HEK293 (cell line): ENCODE measurements around the gene SH2D2A.
A peak's percentile ranks its signal among the peaks of the same experiment; 100 is the strongest.

Source experiments
- CTCF ChIA-PET: fragments of 350-600 bp; formaldehyde crosslinking; extraction: SDS; loops from one replicate; lab custom pipeline; 2021; ENCODE audit warnings: antibody characterized with exemption; lab: Yijun Ruan, JAX
- POLR2A ChIA-PET: fragments of 300-600 bp; formaldehyde crosslinking; extraction: SDS; loops from one replicate; lab custom pipeline; 2020; ENCODE audit warnings: antibody characterized with exemption, inconsistent platforms; lab: Yijun Ruan, JAX
- H3K27ac ChIP-seq: fragments of 200-500 bp; sonication (Bioruptor generic); 2 replicates; pipeline ENCODE4 v1.5.1; 2014; ENCODE audit warnings: low read depth, low read length, control low read depth, inconsistent platforms; ENCODE audit errors: extremely low read depth
- H3K36me3 ChIP-seq, 2 experiments: fragments of 200-500 bp in 1 of 2; sonication (Bioruptor generic) in 1 of 2; 1 replicate in 1 of 2; 2 replicates in 1 of 2; pipeline ENCODE4 v1.5.1; 2014 to 2017; ENCODE audit warnings: inconsistent platforms in 2 of 2, low read length in 2 of 2; ENCODE audit not compliant: control insufficient read depth in 2 of 2, insufficient read depth in 1 of 2
- H3K4me1 ChIP-seq: fragments of 200-500 bp; sonication (Bioruptor generic); 2 replicates; pipeline ENCODE4 v1.5.1; 2014; ENCODE audit warnings: mild to moderate bottlenecking, low read length, inconsistent platforms; ENCODE audit not compliant: control insufficient read depth, insufficient read depth
- H3K4me3 ChIP-seq: 2 replicates; pipeline ENCODE4 v1.5.1; 2011; ENCODE audit warnings: low read depth, mild to moderate bottlenecking, control low read depth, low read length, moderate library complexity
- H3K9me3 ChIP-seq: fragments of 200-500 bp; sonication (Bioruptor generic); 2 replicates; pipeline ENCODE4 v1.5.1; 2014; ENCODE audit warnings: low read depth, low read length, inconsistent platforms; ENCODE audit not compliant: control insufficient read depth, insufficient read depth
- OSR2 ChIP-seq: fragments of 450-650 bp; formaldehyde crosslinking; IDR thresholded peaks from 2 replicates; pipeline ENCODE4 v1.5.1; 2016; ENCODE audit warnings: missing biosample characterization, missing genetic modification characterization
- PRDM1 ChIP-seq: fragments of 450-650 bp; formaldehyde crosslinking; IDR thresholded peaks from 2 replicates; pipeline ENCODE4; 2016; ENCODE audit warnings: missing biosample characterization, missing genetic modification characterization
- ZFHX2 ChIP-seq: fragments of 450-650 bp; formaldehyde crosslinking; conservative IDR thresholded peaks from 2 replicates; pipeline ENCODE4 v1.5.1; 2016; ENCODE audit warnings: missing biosample characterization, missing genetic modification characterization
- ZNF221 ChIP-seq: fragments of 450-650 bp; formaldehyde crosslinking; IDR thresholded peaks from 2 replicates; pipeline ENCODE4 v1.5.1; 2017; ENCODE audit warnings: missing biosample characterization, missing genetic modification characterization, borderline replicate concordance
- ZNF341 ChIP-seq: fragments of 450-650 bp; formaldehyde crosslinking; IDR thresholded peaks from 2 replicates; pipeline ENCODE4; 2016; ENCODE audit warnings: low read depth, missing biosample characterization, missing genetic modification characterization
- ZNF350 ChIP-seq: fragments of 450-650 bp; formaldehyde crosslinking; IDR thresholded peaks from 2 replicates; pipeline ENCODE4 v1.5.0; 2017; ENCODE audit warnings: missing biosample characterization, mild to moderate bottlenecking, missing genetic modification characterization
- ZNF433 ChIP-seq: fragments of 450-650 bp; formaldehyde crosslinking; IDR thresholded peaks from 2 replicates; pipeline ENCODE4 v1.5.1; 2016; ENCODE audit warnings: missing biosample characterization, missing genetic modification characterization, low read depth
- ZNF529 ChIP-seq: fragments of 450-650 bp; formaldehyde crosslinking; IDR thresholded peaks from 2 replicates; pipeline ENCODE4 v1.5.1; 2017; ENCODE audit warnings: missing genetic modification characterization, missing biosample characterization; ENCODE audit not compliant: insufficient replicate concordance
- ZNF560 ChIP-seq: fragments of 450-650 bp; formaldehyde crosslinking; IDR thresholded peaks from 2 replicates; pipeline ENCODE4 v1.5.1; 2017; ENCODE audit warnings: missing biosample characterization, missing genetic modification characterization, borderline replicate concordance
- ZNF701 ChIP-seq: fragments of 450-650 bp; formaldehyde crosslinking; IDR thresholded peaks from 2 replicates; pipeline ENCODE4 v1.5.1; 2016; ENCODE audit warnings: missing biosample characterization, missing genetic modification characterization
- TF ChIP-seq, protein P1 (sequence below): fragments of 450-650 bp; formaldehyde crosslinking; conservative IDR thresholded peaks from 2 replicates; pipeline ENCODE4 v1.5.1; 2016; ENCODE audit warnings: low read depth, missing biosample characterization, missing genetic modification characterization
- TF ChIP-seq, protein P2 (sequence below): fragments of 450-650 bp; formaldehyde crosslinking; IDR thresholded peaks from 2 replicates; pipeline ENCODE4 v1.5.1; 2016; ENCODE audit warnings: missing biosample characterization, missing genetic modification characterization

Gene SH2D2A

DNA sequence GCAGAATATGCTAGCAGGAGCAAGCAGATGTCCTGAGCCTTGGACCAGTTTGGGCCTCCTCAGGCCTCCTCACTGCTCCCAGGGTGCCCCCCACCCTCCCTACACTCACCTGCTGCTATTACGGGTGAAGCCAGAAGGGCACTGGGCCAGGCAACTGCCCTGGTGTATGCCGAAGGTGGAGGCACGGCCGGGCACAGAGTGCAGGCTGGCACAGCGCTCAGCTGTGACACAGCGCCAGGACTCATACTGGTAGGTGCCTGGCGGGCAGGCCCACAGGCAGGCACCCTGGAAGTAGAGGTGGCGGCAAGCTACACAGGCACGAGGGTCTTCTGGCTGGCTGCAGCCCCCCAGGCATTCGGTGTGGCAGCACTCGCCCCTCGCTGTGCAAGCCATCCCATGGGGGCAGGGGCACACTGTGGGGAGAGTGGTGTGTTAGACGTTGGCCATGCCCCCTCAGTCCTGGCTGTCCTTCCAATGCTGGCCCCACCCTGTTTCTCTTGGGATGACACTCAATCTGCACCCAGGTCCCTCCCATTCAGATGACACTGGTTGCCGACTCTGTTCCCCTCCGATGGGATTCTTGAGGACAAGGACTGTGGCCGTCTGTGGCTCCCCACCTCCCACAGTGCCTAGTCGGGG is 35.2 kb upstream of the SH2D2A start:
- H3K27ac ChIP-seq: no peak overlapping the region
- TF ChIP-seq, protein P1, sequence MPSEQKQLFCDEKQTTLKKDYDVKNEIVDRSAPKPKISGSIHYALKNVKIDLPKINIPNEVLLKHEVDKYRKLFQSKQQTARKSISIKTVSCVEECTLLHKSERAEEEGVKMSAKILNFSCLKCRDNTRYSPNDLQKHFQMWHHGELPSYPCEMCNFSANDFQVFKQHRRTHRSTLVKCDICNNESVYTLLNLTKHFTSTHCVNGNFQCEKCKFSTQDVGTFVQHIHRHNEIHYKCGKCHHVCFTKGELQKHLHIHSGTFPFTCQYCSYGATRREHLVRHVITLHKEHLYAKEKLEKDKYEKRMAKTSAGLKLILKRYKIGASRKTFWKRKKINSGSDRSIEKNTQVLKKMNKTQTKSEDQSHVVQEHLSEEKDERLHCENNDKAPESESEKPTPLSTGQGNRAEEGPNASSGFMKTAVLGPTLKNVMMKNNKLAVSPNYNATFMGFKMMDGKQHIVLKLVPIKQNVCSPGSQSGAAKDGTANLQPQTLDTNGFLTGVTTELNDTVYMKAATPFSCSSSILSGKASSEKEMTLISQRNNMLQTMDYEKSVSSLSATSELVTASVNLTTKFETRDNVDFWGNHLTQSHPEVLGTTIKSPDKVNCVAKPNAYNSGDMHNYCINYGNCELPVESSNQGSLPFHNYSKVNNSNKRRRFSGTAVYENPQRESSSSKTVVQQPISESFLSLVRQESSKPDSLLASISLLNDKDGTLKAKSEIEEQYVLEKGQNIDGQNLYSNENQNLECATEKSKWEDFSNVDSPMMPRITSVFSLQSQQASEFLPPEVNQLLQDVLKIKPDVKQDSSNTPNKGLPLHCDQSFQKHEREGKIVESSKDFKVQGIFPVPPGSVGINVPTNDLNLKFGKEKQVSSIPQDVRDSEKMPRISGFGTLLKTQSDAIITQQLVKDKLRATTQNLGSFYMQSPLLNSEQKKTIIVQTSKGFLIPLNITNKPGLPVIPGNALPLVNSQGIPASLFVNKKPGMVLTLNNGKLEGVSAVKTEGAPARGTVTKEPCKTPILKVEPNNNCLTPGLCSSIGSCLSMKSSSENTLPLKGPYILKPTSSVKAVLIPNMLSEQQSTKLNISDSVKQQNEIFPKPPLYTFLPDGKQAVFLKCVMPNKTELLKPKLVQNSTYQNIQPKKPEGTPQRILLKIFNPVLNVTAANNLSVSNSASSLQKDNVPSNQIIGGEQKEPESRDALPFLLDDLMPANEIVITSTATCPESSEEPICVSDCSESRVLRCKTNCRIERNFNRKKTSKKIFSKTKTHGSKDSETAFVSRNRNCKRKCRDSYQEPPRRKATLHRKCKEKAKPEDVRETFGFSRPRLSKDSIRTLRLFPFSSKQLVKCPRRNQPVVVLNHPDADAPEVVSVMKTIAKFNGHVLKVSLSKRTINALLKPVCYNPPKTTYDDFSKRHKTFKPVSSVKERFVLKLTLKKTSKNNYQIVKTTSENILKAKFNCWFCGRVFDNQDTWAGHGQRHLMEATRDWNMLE: no peak
- 0 out of 2 replicates have a peak, but pooled peaks have one; percentile 18 for TF ChIP-seq ZNF341 (tag by site-specific recombination)
- H3K4me3 ChIP-seq: no peak overlapping the region
- POLR2A ChIA-PET: no interaction called here
- H3K9me3 ChIP-seq: no peaks in the 10 kb centered on the region
- CTCF ChIA-PET: interaction anchor here (0.6 to 3.4 kb wide), 2 partner anchors 14 to 40 kb away, joined by 4 to 19 read pairs; no protein-coding TSS in a partner anchor
- no peaks in the 10 kb centered on the region for H3K36me3 ChIP-seq
- H3K4me1 ChIP-seq: no peaks in the 10 kb centered on the region

DNA sequence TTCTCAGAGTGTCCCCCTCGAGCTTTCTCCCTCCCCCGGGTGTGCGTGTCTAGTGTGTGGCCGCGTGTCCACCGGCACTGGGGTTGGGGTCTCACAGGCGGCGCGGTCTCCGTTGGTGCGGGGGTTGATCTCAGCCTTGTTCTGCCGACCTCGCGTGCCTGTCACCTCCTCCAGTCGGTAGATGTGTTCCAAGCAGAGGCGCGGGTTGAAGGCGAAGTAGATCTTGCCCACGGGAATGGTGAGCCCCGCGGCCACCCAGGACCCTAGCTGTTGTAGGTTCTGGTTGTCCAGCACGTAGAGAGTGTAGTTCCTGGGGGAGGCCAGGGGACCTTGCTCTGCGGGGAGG is 32.5 kb upstream of the SH2D2A start:
- ChIA-PET POLR2A (interaction anchor here (1.3 kb wide), 1 partner anchor 121 kb away, joined by 3 read pairs; the partner anchor contains the start of genes ISG20L2 and METTL25B), CTCF (interaction anchor here (0.7 to 3.3 kb wide), 3 partner anchors 10 to 38 kb away, joined by 3 to 17 read pairs (median 14); partner anchors contain the start of genes INSRR and NTRK1)
- TF ChIP-seq ZNF529 (tag by site-specific recombination): no peak
- no peak for TF ChIP-seq ZNF350 (tag by site-specific recombination)
- TF ChIP-seq OSR2: no peak
- no peak for TF ChIP-seq ZNF433 (tag by site-specific recombination)
- no peak for TF ChIP-seq ZNF221 (tag by site-specific recombination)
- TF ChIP-seq, protein P2, sequence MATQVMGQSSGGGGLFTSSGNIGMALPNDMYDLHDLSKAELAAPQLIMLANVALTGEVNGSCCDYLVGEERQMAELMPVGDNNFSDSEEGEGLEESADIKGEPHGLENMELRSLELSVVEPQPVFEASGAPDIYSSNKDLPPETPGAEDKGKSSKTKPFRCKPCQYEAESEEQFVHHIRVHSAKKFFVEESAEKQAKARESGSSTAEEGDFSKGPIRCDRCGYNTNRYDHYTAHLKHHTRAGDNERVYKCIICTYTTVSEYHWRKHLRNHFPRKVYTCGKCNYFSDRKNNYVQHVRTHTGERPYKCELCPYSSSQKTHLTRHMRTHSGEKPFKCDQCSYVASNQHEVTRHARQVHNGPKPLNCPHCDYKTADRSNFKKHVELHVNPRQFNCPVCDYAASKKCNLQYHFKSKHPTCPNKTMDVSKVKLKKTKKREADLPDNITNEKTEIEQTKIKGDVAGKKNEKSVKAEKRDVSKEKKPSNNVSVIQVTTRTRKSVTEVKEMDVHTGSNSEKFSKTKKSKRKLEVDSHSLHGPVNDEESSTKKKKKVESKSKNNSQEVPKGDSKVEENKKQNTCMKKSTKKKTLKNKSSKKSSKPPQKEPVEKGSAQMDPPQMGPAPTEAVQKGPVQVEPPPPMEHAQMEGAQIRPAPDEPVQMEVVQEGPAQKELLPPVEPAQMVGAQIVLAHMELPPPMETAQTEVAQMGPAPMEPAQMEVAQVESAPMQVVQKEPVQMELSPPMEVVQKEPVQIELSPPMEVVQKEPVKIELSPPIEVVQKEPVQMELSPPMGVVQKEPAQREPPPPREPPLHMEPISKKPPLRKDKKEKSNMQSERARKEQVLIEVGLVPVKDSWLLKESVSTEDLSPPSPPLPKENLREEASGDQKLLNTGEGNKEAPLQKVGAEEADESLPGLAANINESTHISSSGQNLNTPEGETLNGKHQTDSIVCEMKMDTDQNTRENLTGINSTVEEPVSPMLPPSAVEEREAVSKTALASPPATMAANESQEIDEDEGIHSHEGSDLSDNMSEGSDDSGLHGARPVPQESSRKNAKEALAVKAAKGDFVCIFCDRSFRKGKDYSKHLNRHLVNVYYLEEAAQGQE: no peak
- no peak for TF ChIP-seq ZFHX2 (tag by site-specific recombination)
- TF ChIP-seq ZNF701: no peak
- TF ChIP-seq PRDM1 (tag by site-specific recombination): no peak
- TF ChIP-seq ZNF560: no peak
- Histone ChIP-seq H3K9me3 (no peaks in the 10 kb centered on the region), H3K27ac (no peak overlapping the region), H3K4me3 (no peak overlapping the region), H3K36me3 (no peaks in the 10 kb centered on the region), H3K4me1 (no peaks in the 10 kb centered on the region)
